SK-N-MC (cell line): Measurements from ENCODE around the gene GOLGA6L2.

Source experiments
- EZH2 ChIP-seq: fragments of 200-600 bp; sonication (generic); IDR thresholded peaks from one replicate; pipeline ENCODE4 v1.6.1; 2017; ENCODE audit warnings: antibody characterized with exemption
- FOXP2 ChIP-seq: optimal IDR thresholded peaks from 2 replicates; pipeline ENCODE3; 2011; ENCODE audit warnings: mild to moderate bottlenecking, moderate library complexity; ENCODE audit not compliant: insufficient read depth; ENCODE audit errors: extremely low read length, control extremely low read depth
- POLR2AphosphoS5 ChIP-seq: IDR thresholded peaks from 2 replicates; pipeline ENCODE4 v1.6.1; 2012; ENCODE audit warnings: mild to moderate bottlenecking, low read depth, low read length, borderline replicate concordance

GRCh38 chr15:23401627-23402026 lies 45.4 kb downstream of the GOLGA6L2 start:
- TF ChIP-seq EZH2 (no peak), POLR2AphosphoS5 (no peak), FOXP2 (no peak)
